OCI-LY7 (cell line): ENCODE data around the gene FOXJ1. TPM values are rescaled to one million over a fixed set of nuclear protein-coding genes. Genes with fewer than 3 reads are reported as not detected.

Experiments
- BruUV-seq: library from RNA; stranded (reverse); fragments of 400-500 nt; replicated peaks from 2 replicates; lab custom pipeline; 2021; lab: Mats Ljungman, UMichigan
- CTCF ChIA-PET: fragments of 300-600 bp; sonication (Branson Sonifier 250); formaldehyde crosslinking; loops from one replicate; lab custom pipeline; 2022; ENCODE audit warnings: antibody characterized with exemption; ENCODE audit not compliant: unreplicated experiment; lab: Charles Lee
- POLR2A ChIA-PET: fragments of 300-600 bp; sonication (Branson Sonifier 250); formaldehyde crosslinking; loops from one replicate; lab custom pipeline; 2022; ENCODE audit warnings: antibody characterized with exemption; lab: Charles Lee
- DNase-seq: peaks from one replicate; pipeline ENCODE4 v3.0.0-alpha.2; 2015; ENCODE audit warnings: low spot score
- H2AFZ ChIP-seq: fragments of 200-600 bp; sonication (generic), shearing (Covaris generic); 2 replicates; pipeline ENCODE4 v1.6.1; 2014; ENCODE audit warnings: mild to moderate bottlenecking, antibody characterized with exemption, low read length, moderate library complexity
- H3K27ac ChIP-seq: fragments of 200-600 bp; sonication (generic); 2 replicates; pipeline ENCODE4 v1.5.1; 2014; ENCODE audit warnings: mixed run types, low read depth, mild to moderate bottlenecking, moderate library complexity, low read length, inconsistent platforms; ENCODE audit not compliant: poor library complexity, severe bottlenecking
- H3K36me3 ChIP-seq: fragments of 200-600 bp; sonication (generic); 2 replicates; pipeline ENCODE4 v1.6.1; 2014; ENCODE audit warnings: mild to moderate bottlenecking, antibody characterized with exemption, low read length, moderate library complexity, mixed read lengths; ENCODE audit not compliant: insufficient read depth
- H3K4me1 ChIP-seq: fragments of 200-600 bp; sonication (generic); 2 replicates; pipeline ENCODE4 v1.5.1; 2014; ENCODE audit warnings: mild to moderate bottlenecking, low read length; ENCODE audit not compliant: insufficient read depth, poor library complexity, severe bottlenecking
- H3K4me2 ChIP-seq: fragments of 200-600 bp; sonication (generic); 2 replicates; pipeline ENCODE4 v1.6.1; 2014; ENCODE audit warnings: mild to moderate bottlenecking, low read length
- H3K4me3 ChIP-seq: fragments of 200-600 bp; sonication (generic); 2 replicates; pipeline ENCODE4 v1.5.1; 2014; ENCODE audit warnings: mild to moderate bottlenecking, low read depth, low read length; ENCODE audit not compliant: poor library complexity, severe bottlenecking
- H3K79me2 ChIP-seq: fragments of 200-600 bp; sonication (generic); 2 replicates; pipeline ENCODE4 v1.6.1; 2016; ENCODE audit warnings: low read depth, mild to moderate bottlenecking, low read length, moderate library complexity, mixed read lengths; ENCODE audit not compliant: insufficient read depth
- H3K9me2 ChIP-seq: fragments of 200-600 bp; sonication (generic); 2 replicates; pipeline ENCODE4 v1.6.1; 2016; ENCODE audit warnings: mild to moderate bottlenecking, low read length, mixed read lengths; ENCODE audit not compliant: insufficient read depth
- H3K9me3 ChIP-seq: fragments of 200-600 bp; sonication (generic); 2 replicates; pipeline ENCODE4 v1.6.1; 2014; ENCODE audit warnings: mild to moderate bottlenecking, mixed run types, low read length, mixed read lengths
- H4K20me1 ChIP-seq: fragments of 200-600 bp; sonication (generic); 2 replicates; pipeline ENCODE4 v1.6.1; 2014; ENCODE audit warnings: mild to moderate bottlenecking, antibody characterized with exemption, low read length, moderate library complexity, mixed read lengths; ENCODE audit not compliant: insufficient read depth
- CTCF ChIP-seq: fragments of 200-600 bp; sonication (generic); conservative IDR thresholded peaks from 2 replicates; pipeline ENCODE4 v1.5.1; 2014; ENCODE audit warnings: mild to moderate bottlenecking, antibody characterized with exemption, low read length, moderate library complexity, mixed read lengths
- EZH2phosphoT487 ChIP-seq: fragments of 200-600 bp; sonication (generic); IDR thresholded peaks from 2 replicates; pipeline ENCODE4 v1.6.1; 2018; ENCODE audit warnings: low read depth, borderline replicate concordance, mild to moderate bottlenecking, mixed run types, antibody characterized with exemption, low read length, moderate library complexity, mixed read lengths
- intact Hi-C: fragments of 100-400 bp; cut with micrococcal nuclease; formaldehyde crosslinking; loops from one replicate; pipeline ENCODE4 v1.10.0; 2022; ENCODE audit not compliant: unreplicated experiment
- total RNA-seq, 2 experiments: library from RNA; depleted of rRNA in 1 of 2; stranded (reverse); fragments of >200 nt in 1 of 2; shearing (Covaris generic) in 1 of 2; gene quantifications; 2 replicates each; pipeline ENCODE4 v1.2.3, GENCODE V29; 2014 to 2022

Gene FOXJ1
- total RNA-seq, 2 experiments from 2014 or later = not detected

GRCh38 chr17:76166168-76166567, 25.1 kb upstream of the FOXJ1 start:
- no peak for DNase-seq
- intact Hi-C loops = no loop called here
- H3K4me3 ChIP-seq = no peak overlapping the region
- H3K27ac ChIP-seq = no peak overlapping the region
- CTCF ChIA-PET = no interaction called here
- H2AFZ ChIP-seq = no peak overlapping the region
- POLR2A ChIA-PET = interaction anchor here (1.2 kb wide), 1 partner anchor 12 kb away, joined by 3 read pairs; no protein-coding TSS in a partner anchor
- no peaks in the 10 kb centered on the region for H3K9me3 ChIP-seq
- TF ChIP-seq CTCF = no peak
- H3K4me2 ChIP-seq = no peak overlapping the region
- no peaks in the 10 kb centered on the region for H4K20me1 ChIP-seq
- no peaks in the 10 kb centered on the region for H3K79me2 ChIP-seq
- no peaks in the 10 kb centered on the region for H3K36me3 ChIP-seq
- H3K9me2 ChIP-seq = no peaks in the 10 kb centered on the region
- no peaks in the 10 kb centered on the region for H3K4me1 ChIP-seq
- BruUV-seq = no TSS peak

- intact Hi-C loops = no loop called here
- POLR2A ChIA-PET = no interaction called here
- BruUV-seq = no TSS peak
These were observed 23.3 kb upstream of the FOXJ1 start for GRCh38 chr17:76164331-76164730.

GRCh38 chr17:76163919-76164318, 22.9 kb upstream of the FOXJ1 start:
- no peak for TF ChIP-seq EZH2phosphoT487
- TF ChIP-seq CTCF = no peak
- no peaks in the 10 kb centered on the region for H3K4me1 ChIP-seq
- H3K36me3 ChIP-seq = no peaks in the 10 kb centered on the region
- no peaks in the 10 kb centered on the region for H3K9me3 ChIP-seq
- no peaks in the 10 kb centered on the region for H4K20me1 ChIP-seq
- intact Hi-C loops = no loop called here
- no peak overlapping the region for H2AFZ ChIP-seq
- CTCF ChIA-PET = no interaction called here
- no peak for DNase-seq
- no peak overlapping the region for H3K4me3 ChIP-seq
- BruUV-seq = no TSS peak
- H3K4me2 ChIP-seq = no peak overlapping the region
- no peak overlapping the region for H3K27ac ChIP-seq
- no peaks in the 10 kb centered on the region for H3K9me2 ChIP-seq
- POLR2A ChIA-PET = interaction anchor here (0.6 kb wide), 1 partner anchor 20 kb away, joined by 3 read pairs; no protein-coding TSS in a partner anchor
- H3K79me2 ChIP-seq = no peaks in the 10 kb centered on the region

More at GRCh38 chr17:76164331-76164730, 23.3 kb upstream of the FOXJ1 start:
- Histone ChIP-seq H3K79me2 (no peaks in the 10 kb centered on the region), H3K4me1 (no peaks in the 10 kb centered on the region), H4K20me1 (no peaks in the 10 kb centered on the region), H3K27ac (no peak overlapping the region), H3K9me2 (no peaks in the 10 kb centered on the region), H2AFZ (no peak overlapping the region), H3K9me3 (no peaks in the 10 kb centered on the region), H3K36me3 (no peaks in the 10 kb centered on the region), H3K4me2 (no peak overlapping the region), H3K4me3 (no peak overlapping the region)
- TF ChIP-seq EZH2phosphoT487 = no peak
- TF ChIP-seq CTCF = no peak
- CTCF ChIA-PET = no interaction called here
- DNase-seq = no peak
